ENCODE results near the gene CACUL1.
"Not testable (repeated sequence)": the region's sequence is repeated elsewhere in the genome, so short reads cannot be mapped to it uniquely, and the experiment has no call there.

CACUL1 gene

DNA sequence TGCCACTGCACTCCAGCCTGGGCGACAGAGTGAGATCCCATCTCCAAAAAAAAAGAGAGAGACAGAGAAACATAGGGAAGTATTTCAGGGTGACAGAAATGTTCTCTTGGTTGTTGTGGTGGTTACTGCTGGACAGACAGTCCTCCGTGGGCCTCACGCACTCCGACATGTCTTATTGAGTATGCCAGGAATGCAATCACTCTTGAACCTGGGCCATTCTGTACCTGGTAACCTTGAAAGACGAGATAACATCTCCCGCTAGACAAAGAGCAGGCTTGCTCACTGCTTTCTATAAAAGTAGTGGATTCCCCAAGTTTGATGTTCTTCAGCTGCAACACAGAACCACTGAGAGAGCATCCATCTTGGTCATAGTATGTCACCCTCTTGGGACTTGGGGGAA is 6.7 kb downstream of the CACUL1 start:
- DNase-seq (ENCODE audit: low read depth, low spot score): no peak
- CTCF ChIA-PET: interaction anchor here (1.0 kb wide), 1 partner anchor 180 kb away, joined by 5 read pairs; no protein-coding TSS in a partner anchor
- TF ChIP-seq CTCF (IDR thresholded peaks at IDR 0.05; ENCODE audit: insufficient read depth, low read length, missing control alignments): no peak
- H3K4me3 ChIP-seq (ENCODE audit: low read depth, low read length): no peak overlapping the region
- POLR2A ChIA-PET: no interaction called here

DNA sequence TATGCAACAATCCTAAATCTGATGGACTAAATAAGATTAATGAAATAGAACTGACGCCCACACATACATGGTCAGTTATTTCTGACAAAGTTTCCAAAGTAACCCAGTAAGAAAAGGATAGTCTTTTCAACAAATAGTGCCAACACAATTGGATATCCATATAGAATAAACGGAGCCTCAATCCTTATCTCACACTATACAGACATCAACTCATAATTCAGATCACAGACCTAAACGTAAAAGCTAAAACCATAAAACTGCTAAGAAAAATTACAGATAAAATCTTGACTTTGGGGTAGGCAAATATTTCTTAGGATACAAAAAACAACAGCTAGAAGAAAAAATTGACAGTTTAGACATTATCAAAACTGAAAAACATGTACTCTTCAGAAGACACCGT is 8.5 kb downstream of the CACUL1 start:
- ChIA-PET CTCF (interaction anchor here (1.8 kb wide), 1 partner anchor 26 kb away, joined by 8 read pairs; no protein-coding TSS in a partner anchor), POLR2A (no interaction called here)
- no peak overlapping the region for H3K4me3 ChIP-seq (ENCODE audit: low read depth, low read length)
- DNase-seq (ENCODE audit: low read depth, low spot score): no peak
- no peak for TF ChIP-seq CTCF (IDR thresholded peaks at IDR 0.05; ENCODE audit: insufficient read depth, low read length, missing control alignments)

DNA sequence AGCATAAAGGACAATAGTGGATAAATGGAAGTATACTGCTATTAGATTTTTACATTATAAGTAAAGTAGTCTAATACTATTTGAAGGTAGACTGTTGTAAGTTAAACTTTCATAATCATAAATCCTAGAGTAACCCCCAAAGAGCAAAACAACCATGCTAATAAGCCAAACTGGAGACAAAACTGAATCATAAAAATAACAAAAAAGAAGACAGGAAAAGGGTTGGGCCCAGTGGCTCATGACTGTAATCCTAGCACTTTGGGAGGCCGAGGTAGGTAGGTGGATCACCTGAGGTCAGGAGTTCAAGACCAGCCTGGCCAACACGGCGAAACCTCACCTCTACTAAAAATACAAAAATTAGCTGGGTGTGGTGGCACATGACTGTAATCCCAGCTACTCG is 9.7 kb downstream of the CACUL1 start:
- H3K4me3 ChIP-seq (ENCODE audit: low read depth, low read length): no peak overlapping the region
- ChIA-PET POLR2A (no interaction called here), CTCF (interaction anchor here (0.7 kb wide), 1 partner anchor 280 kb away, joined by 3 read pairs; no protein-coding TSS in a partner anchor)
- DNase-seq (ENCODE audit: low read depth, low spot score): no peak
- TF ChIP-seq CTCF (IDR thresholded peaks at IDR 0.05; ENCODE audit: insufficient read depth, low read length, missing control alignments): no peak

GRCh38 chr10:118744346-118744918 is 10.3 kb downstream of the CACUL1 start:
- CTCF ChIA-PET; DNase-seq (ENCODE audit: low read depth, low spot score); POLR2A ChIA-PET; H3K4me3 ChIP-seq (ENCODE audit: low read depth, low read length): not testable (repeated sequence)

GRCh38 chr10:118742782-118743181 is 12.0 kb downstream of the CACUL1 start:
- TF ChIP-seq CTCF (IDR thresholded peaks at IDR 0.05; ENCODE audit: insufficient read depth, low read length, missing control alignments): no peak
- ChIA-PET POLR2A (interaction anchor here (1.9 kb wide), 1 partner anchor 12 kb away, joined by 5 read pairs; the partner anchor contains the start of gene CACUL1), CTCF (interaction anchor here (1.9 kb wide), 1 partner anchor 12 kb away, joined by 5 read pairs; no protein-coding TSS in a partner anchor)
- H3K4me3 ChIP-seq (ENCODE audit: low read depth, low read length): no peak overlapping the region
- DNase-seq (ENCODE audit: low read depth, low spot score): peak; percentile 65

- ChIA-PET CTCF (interaction anchor here (1.9 to 2.1 kb wide), 2 partner anchors 11 to 21 kb away, joined by 5 to 6 read pairs; no protein-coding TSS in a partner anchor), POLR2A (interaction anchor here (1.9 kb wide), 1 partner anchor 13 kb away, joined by 5 read pairs; the partner anchor contains the start of gene CACUL1)
- TF ChIP-seq CTCF (IDR thresholded peaks at IDR 0.05; ENCODE audit: insufficient read depth, low read length, missing control alignments): no peak
- no peak overlapping the region for H3K4me3 ChIP-seq (ENCODE audit: low read depth, low read length)
- no peak for DNase-seq (ENCODE audit: low read depth, low spot score)
Observed at GRCh38 chr10:118742032-118742431, 12.7 kb downstream of the CACUL1 start.

GRCh38 chr10:118738406-118738805 is 16.4 kb downstream of the CACUL1 start:
- H3K4me3 ChIP-seq (ENCODE audit: low read depth, low read length): no peak overlapping the region
- no peak for TF ChIP-seq CTCF (IDR thresholded peaks at IDR 0.05; ENCODE audit: insufficient read depth, low read length, missing control alignments)
- DNase-seq (ENCODE audit: low read depth, low spot score): no peak
- ChIA-PET CTCF (interaction anchor here (1.1 to 2.1 kb wide), 3 partner anchors 18 to 170 kb away, joined by 3 to 8 read pairs (median 5); no protein-coding TSS in a partner anchor), POLR2A (no interaction called here)

Measured in AG04449 (cell line).